HG03103 (cell line): ENCODE measurements around the gene ZNF654.
"Not testable (repeated sequence)": the region's sequence is repeated elsewhere in the genome, so short reads cannot be mapped to it uniquely, and the experiment has no call there.

Experiments used
- ATAC-seq: cut with Tn5 transposase; IDR thresholded peaks from one replicate; pipeline ENCODE4 v1.9.1; 2021; ENCODE audit warnings: low read depth; ENCODE audit not compliant: unreplicated experiment

The ZNF654 gene

DNA sequence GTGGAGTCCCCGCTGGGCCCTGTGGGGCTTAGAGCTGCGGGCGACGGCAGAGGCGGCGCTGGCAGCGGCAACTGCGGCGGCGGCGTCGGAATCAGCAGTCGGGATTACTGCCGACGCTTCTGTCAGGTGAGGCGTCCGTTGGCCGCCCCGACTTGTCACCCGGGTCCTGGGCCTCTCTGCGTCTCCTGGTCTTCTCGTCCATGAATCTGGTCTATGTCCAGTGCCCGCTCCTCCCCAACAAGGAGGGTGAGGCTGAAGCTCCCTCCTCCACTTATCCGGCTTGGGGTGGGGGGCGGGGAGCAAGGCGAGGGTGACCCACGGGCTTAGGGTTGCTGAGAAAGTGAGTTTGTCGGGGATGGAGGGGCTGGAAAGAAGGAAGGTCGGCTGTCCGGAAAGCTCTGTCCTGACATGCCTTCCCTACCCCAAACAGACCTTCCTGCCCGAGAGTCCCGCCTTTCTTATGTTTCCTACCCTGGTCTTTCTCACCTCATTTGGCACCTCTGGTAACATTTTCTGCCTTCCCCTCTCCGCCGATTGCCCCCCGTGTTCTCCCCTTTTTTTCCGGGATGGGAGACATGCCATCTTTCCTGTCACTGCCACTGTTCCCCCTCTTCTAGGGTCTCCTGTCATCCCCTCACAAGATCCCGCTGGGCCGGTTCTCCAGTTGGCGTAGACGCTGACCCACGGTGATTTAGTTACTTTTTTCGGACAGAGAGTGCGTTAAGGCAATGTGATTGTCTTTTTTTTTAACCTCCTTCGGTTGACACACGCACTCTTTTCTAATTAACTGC, 520 bp downstream of the ZNF654 start:
- peak; percentile 3 for ATAC-seq

DNA sequence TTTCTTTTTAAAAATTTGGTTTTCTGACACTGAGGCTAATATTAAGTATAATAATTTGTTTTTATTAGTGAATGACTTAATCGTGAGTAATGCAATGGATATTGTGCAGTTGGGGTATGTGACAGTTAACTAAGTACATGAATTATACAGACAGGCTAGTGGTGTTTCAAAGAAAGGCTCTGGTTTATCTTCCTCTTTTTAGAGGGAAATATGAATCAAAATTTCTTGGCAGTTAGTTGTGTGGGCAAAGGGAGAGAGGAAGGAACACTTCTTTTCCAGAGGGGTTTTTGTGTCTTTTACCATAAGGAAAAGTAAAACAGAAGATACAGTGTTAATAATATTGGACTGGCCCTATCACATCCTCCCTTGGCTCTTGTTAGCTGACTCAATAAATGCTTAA, 2.7 kb downstream of the ZNF654 start:
- ATAC-seq, result no peak

DNA sequence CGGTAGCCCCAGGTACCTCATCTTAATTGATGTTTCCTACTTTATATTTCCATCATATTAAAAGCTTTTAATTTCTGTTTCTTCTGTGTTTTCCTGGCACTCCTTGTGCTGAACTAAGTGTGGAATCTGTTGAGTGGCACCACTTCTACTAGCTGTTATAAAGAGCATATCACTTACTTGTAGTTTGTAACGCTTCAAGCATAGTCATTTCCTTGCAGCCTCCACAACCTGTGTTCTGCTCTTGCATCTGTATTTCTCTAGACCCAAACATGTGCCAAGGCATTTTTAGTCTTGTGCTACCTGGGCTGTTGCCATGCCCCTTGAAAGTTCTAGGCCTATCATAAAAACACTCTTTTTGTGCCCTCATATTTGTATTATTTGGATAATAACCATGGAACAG, 16.0 kb downstream of the ZNF654 start:
- ATAC-seq, result no peak

DNA sequence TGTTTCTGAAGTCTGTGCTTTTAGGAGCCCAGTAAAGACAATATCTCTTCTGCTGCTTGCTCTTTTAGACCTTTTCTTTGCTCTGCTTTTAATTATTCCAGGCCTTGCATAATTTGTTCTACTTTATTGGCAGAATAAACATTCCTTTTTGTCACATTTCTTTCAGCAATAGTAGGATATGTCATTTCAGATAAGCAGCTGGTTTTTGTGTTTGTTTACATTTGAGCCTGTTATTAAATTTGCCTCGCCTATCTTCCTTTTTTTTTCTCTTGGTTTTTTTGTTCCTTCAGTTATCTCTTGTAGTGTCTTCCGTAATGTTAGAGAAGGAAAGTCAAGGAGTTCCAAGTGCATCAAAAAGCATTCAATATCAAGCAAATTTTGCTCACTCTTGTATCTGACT, 16.4 kb downstream of the ZNF654 start:
- ATAC-seq, result no peak

DNA sequence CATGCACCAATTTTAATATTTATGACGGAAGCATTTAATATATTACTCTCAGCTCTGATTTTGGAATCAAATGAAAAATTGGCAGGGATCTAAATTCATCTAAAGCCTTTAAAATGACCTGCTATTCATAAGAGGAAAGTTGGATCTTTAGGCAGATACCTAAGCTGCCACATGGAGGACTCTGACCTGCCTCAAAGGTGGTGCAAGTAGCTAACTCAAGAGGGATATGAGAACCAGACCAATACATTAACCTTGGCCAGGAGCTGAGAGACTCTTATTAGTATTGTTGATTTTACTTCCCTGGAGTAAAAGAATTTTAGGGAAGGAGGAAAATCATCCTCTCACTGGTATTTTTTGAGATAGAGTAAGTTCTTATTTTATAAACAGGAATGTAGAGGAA, 17.7 kb downstream of the ZNF654 start:
- ATAC-seq, result no peak

GRCh38 chr3:88078932-88079331, 19.9 kb downstream of the ZNF654 start:
- no peak for ATAC-seq

DNA sequence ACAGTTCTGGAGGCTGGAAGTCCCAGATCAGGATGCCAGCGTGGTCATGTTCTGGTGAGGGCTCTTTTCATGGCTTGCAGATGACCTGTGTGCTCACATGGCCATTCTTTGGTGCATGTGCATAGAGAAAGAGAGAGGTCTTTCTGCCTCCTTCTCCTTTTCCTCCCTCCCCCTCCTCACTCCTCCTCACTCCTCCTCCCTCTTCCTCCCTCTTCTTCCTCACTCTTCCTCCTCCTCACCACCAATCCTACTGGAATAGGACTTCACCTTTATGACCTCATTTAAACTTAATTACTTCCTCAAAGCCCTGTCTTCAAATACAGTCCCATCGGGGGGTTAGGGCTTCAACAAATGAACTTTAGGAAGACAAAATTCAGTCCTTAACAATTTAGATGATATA, 23.8 kb downstream of the ZNF654 start:
- no peak for ATAC-seq

DNA sequence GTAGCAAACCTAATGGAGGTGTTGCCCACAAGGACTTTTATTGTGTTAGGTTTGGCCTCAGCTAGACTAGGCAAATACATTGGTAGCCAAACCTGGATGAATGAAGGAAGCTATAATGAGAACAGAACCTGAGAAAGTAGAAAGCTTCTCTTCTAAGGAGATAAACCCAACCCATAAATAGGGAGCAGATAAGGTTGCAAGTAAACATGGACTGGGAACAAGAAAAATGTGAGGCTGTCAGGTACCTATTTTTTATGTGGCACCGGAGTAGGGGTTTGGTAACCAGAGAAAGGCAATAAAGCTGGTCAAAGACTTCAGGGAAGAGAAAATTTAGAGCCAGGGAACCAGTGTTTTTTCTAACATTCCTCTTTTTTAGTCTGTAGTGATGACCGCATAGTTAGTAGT, 25.0 kb downstream of the ZNF654 start:
- ATAC-seq, result no peak

DNA sequence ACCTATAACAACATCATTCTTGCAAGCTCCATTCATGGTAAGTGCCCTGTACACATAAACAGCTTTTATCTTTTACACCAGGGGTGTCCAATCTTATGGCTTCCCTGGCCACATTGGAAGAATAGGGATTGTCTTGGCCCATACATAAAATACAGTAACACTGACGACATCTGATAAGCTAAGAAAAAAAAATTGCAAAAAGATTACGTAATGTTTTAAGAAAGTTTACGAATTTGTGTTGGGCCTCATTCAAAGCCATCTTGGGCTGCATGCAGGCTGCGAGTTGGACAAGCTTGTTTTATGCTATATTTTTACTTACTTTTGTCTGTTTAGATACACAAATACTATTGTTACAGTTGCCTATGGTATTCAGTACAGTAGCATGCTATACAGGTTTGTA, 31.6 kb downstream of the ZNF654 start:
- ATAC-seq, result no peak

- no peak for ATAC-seq
Observed at GRCh38 chr3:88092270-88092669, 33.2 kb downstream of the ZNF654 start.

GRCh38 chr3:88093266-88093665, 34.2 kb downstream of the ZNF654 start:
- ATAC-seq, result no peak

DNA sequence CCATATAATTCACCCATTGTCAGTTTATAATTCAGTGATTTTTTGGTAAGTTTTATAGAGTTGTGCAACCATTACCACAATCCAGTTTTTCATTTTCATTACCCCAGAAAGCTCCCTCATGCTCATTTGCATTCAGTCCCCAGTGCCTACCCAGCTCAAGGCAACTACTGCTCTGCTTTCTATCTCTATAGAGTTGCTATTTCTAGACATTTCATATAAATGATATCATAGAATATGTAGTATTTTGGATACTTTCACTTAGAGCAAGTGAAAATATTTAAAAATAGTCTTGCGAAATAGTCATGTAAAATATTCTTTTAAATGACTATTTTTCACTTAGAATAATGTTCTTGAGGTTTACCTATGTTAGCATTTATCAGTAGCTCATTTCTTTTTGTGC, 42.1 kb downstream of the ZNF654 start:
- ATAC-seq, result peak; percentile 67

- no peak for ATAC-seq
Observed at GRCh38 chr3:88105325-88105724, 46.3 kb downstream of the ZNF654 start.

DNA sequence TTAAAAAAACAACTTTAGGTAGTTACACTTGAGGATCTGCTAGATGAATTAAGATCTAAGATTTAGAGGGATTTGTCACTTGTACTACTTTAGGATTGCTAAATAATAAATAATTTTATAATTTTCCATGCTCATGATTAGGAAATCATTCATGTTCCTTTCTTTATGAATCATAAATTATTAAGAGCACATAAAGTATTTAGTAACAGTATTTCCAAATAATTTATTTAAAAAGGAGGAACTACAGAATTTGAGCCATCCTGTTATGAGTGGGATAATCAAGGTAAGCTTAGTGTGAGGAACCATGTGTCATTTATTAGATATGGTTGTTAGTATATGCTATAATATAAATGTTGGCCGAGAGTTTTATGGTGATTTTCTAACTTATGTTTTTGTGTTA, 53.2 kb downstream of the ZNF654 start:
- no peak for ATAC-seq

DNA sequence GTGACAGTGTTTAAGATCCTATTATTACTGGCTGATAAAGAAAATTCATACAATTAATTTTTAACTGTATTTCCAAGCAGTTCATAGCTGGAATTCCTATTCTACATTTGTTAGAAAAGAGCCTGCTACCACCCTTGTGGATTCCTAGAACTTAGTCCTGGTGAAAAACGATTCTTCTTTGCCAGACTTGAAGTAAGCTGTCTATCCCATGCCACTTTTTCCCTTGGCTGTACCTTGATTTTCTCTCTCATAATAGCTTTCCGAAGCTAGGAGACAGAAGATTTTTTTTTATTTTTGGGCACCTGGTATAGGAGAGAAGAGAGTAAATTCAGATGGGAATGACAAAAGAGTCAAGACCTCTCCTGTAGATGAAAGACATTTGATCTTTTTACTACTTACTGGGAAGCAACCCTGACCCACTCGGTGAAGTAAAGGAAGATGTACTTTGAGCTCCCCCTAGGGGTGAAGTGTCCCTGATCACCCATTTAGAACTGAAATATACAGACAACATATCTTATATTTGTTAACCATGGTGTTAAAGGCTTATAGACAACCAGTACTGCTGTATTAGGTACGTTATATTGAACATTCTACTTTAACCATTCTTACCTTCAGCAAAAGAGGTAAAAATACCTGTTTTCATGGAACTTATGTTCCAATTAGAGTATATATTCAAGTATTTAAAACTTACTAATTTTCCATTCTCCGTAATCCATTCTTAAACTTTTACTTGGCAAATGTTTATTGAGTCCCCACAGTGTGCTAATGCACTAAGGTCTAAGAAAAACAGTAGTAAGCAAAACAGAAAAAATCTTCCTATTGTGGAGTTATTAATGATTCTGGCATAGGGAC, 54.5 kb downstream of the ZNF654 start:
- peak; percentile 92 for ATAC-seq

DNA sequence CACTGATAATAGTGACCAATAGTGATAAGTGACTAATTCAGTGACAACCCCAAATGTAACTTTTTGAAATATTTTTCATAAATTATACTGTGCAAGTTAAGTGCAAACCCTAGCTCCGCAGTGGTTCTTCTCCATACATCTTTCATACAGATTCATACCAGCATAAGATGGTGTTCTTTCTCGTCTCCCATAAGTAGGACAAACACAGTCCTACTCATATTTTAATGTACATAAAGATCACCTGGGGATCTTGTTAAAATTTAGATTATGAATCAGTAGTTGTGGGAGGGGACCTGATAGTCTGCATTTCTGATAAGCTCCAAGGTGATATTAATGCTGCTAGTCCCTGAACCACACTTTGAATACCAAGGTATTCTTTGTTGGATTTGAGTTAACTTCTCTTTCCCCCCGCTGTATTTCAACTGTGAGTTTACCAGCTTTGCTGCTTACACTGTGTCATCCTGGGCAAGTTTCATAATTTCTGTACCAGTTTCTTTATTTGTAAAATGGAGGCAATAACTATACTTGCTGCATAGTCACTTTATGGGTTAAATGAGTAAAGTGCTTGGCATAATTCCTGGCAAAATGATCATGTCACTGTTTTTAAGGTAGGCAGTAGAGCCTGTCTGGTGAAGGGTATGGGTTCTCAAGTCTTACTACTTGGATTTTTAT, 56.0 kb downstream of the ZNF654 start:
- ATAC-seq, result no peak

- no peak for ATAC-seq
Observed at GRCh38 chr3:88117683-88118082, 58.6 kb downstream of the ZNF654 start.

DNA sequence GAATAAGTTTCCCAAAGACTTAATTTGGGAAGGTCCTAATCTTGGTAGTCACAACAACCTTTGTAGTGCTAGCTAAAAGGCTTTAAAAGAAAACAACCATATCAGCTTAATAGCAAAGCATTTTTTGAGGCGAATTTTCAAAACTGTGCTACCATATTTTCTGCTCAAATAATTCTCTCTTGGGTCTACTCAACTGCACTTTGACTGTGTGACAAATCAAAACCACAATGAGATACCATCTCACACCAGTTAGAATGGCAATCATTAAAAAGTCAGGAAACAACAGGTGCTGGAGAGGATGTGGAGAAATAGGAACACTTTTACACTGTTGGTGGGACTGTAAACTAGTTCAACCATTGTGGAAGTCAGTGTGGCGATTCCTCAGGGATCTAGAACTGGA, 59.5 kb downstream of the ZNF654 start:
- not testable (repeated sequence) for ATAC-seq

DNA sequence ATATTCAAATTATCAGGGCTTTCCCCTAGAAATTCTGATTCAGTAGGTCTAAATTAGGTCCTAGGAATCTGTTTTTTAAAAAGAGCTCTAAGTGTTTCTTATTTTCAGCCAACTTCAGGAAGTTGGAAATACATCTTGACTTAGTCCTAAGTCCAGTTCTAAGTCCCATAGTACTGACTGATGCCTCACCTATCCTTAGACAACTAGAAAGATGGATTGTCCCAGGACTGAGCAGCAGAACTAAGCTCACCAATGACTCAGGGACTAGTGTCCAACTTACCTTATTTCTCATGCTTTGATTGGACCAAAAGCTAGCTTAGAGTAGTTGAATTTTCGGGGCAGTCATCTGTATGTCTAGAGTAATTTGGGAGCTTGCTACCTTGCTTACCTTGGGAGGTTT, 64.5 kb downstream of the ZNF654 start:
- no peak for ATAC-seq

DNA sequence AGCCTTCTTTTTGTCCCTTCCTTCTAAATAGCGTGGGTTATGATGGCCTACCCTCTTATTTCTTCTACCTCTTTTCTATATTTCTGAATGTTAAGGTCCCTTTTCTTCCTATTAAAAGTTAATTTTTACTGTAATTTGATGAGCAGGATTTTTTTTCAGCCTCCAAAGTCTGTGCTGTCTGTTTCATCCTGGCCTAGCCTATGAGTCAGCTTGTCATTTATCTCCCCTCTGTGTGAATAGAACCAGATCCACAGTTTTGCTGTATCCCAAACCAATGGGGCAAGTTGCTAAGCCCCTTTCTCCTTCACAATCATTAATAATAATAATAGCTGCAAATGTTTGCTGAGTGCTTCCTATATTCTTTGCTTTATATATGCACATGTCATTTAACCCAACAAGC, 72.6 kb downstream of the ZNF654 start:
- ATAC-seq, result no peak

- no peak for ATAC-seq
Observed at GRCh38 chr3:88132894-88133293, 73.8 kb downstream of the ZNF654 start.
